HepG2 (cell line): ENCODE measurements around the gene CYSLTR1. TPM values are rescaled to one million over a fixed set of nuclear protein-coding genes. Genes with fewer than 3 reads are reported as not detected.

Experiments used
- ATAC-seq: fragments of 200-7000 bp; cut with Tn5 transposase; 3 replicates; pipeline ENCODE4 v1.9.1; 2020; ENCODE audit warnings: mild to moderate bottlenecking, moderate library complexity
- BruUV-seq: library from RNA; stranded (reverse); fragments of 400-500 nt; replicated peaks from 2 replicates; lab custom pipeline; 2021; lab: Mats Ljungman, UMichigan
- CTCF ChIA-PET: fragments of 300-600 bp; formaldehyde crosslinking; extraction: SDS; loops from one replicate; lab custom pipeline; 2021; ENCODE audit warnings: low total read pairs, inconsistent platforms, low intra/inter-chr PET ratio; lab: Yijun Ruan, JAX
- POLR2A ChIA-PET: fragments of 350-600 bp; sonication (Branson Sonifier 250); formaldehyde crosslinking; loops from one replicate; lab custom pipeline; 2020; ENCODE audit warnings: antibody characterized with exemption, inconsistent platforms; lab: Yijun Ruan, JAX
- DNase-seq: peaks from one replicate; pipeline ENCODE4 v3.0.0-alpha.2; 2015; ENCODE audit warnings: low spot score
- FAIRE-seq: peaks from 3 replicates; lab custom pipeline; 2011; peaks lifted over from hg19 to GRCh38; lab: Jason Lieb, UNC
- H2AFZ ChIP-seq: one replicate; pipeline ENCODE4 v1.6.1; 2011; ENCODE audit warnings: low read length, inconsistent platforms
- H3K27ac ChIP-seq: fragments of 300-600 bp; 3 replicates; pipeline ENCODE4 v1.8.0; 2011; ENCODE audit warnings: mixed run types, mild to moderate bottlenecking, mixed read lengths, low read length, inconsistent platforms; ENCODE audit not compliant: insufficient read depth; ENCODE audit errors: extremely low read length
- H3K27me3 ChIP-seq, 2 experiments: fragments of 200-600 bp in 1 of 2; 2 replicates in 1 of 2; 3 replicates in 1 of 2; pipeline versions ENCODE4 v1.6.0 to v1.8.0; 2011; ENCODE audit warnings: low read length in 2 of 2, mild to moderate bottlenecking in 2 of 2, moderate library complexity in 2 of 2, inconsistent platforms in 1 of 2; ENCODE audit not compliant: insufficient read depth in 2 of 2, control insufficient read depth in 1 of 2
- H3K36me3 ChIP-seq, 2 experiments: fragments of 200-600 bp in 1 of 2; replicated peaks in 1 of 2; 2 replicates in 1 of 2; 3 replicates in 1 of 2; pipeline versions ENCODE4 v1.5.1 to v1.8.0; 2011; ENCODE audit warnings: low read length in 2 of 2, inconsistent platforms in 1 of 2; ENCODE audit not compliant: insufficient read depth in 2 of 2, control insufficient read depth in 1 of 2
- H3K4me1 ChIP-seq: 2 replicates; pipeline ENCODE4 v1.5.1; 2012; ENCODE audit warnings: low read length, inconsistent platforms; ENCODE audit not compliant: insufficient read depth
- H3K4me2 ChIP-seq: 2 replicates; pipeline ENCODE4 v1.6.0; 2011; ENCODE audit warnings: low read depth, low read length, inconsistent platforms
- H3K4me3 ChIP-seq, 3 experiments: fragments of 200-600 bp in 1 of 3; sonication (generic), shearing (Covaris generic) in 1 of 3; replicated peaks in 1 of 3; 2 replicates each; pipeline ENCODE4 v1.5.1; 2011 to 2016; ENCODE audit warnings: low read length in 3 of 3, inconsistent platforms in 2 of 3, low read depth in 2 of 3, mild to moderate bottlenecking in 2 of 3, control low read depth in 1 of 3, mixed read lengths in 1 of 3; ENCODE audit not compliant: insufficient read depth in 1 of 3
- H3K79me2 ChIP-seq: one replicate; pipeline ENCODE4 v1.6.1; 2011; ENCODE audit warnings: low read length, inconsistent platforms; ENCODE audit not compliant: insufficient read depth
- H3K9ac ChIP-seq: 2 replicates; pipeline ENCODE4 v1.6.0; 2011; ENCODE audit warnings: mild to moderate bottlenecking, low read depth, low read length, inconsistent platforms; ENCODE audit not compliant: insufficient read depth
- H3K9me3 ChIP-seq: 2 replicates; pipeline ENCODE4 v1.5.1; 2012; ENCODE audit warnings: mild to moderate bottlenecking, low read length
- H4K20me1 ChIP-seq: 2 replicates; pipeline ENCODE4 v1.6.0; 2011; ENCODE audit warnings: inconsistent platforms, mild to moderate bottlenecking, low read length, moderate library complexity; ENCODE audit not compliant: insufficient read depth
- DR1 ChIP-seq: sonication (generic); formaldehyde crosslinking; IDR thresholded peaks from 2 replicates; pipeline ENCODE4 v1.8.0; 2021; ENCODE audit warnings: mild to moderate bottlenecking, missing genetic modification reagents, inconsistent platforms
- KDM2A ChIP-seq: sonication (generic); formaldehyde crosslinking; IDR thresholded peaks from 2 replicates; pipeline ENCODE4 v1.4.0; 2020; ENCODE audit warnings: low read depth, missing genetic modification reagents, borderline replicate concordance
- NAIF1 ChIP-seq: sonication (generic); formaldehyde crosslinking; IDR thresholded peaks from 2 replicates; pipeline ENCODE4 v1.5.0; 2020; ENCODE audit warnings: mild to moderate bottlenecking, missing genetic modification reagents, borderline replicate concordance
- TCF7 ChIP-seq: sonication (generic); IDR thresholded peaks from 2 replicates; pipeline ENCODE4 v1.6.1; 2016; ENCODE audit warnings: antibody characterized with exemption, low read depth
- ZC3H13 ChIP-seq: sonication (generic); formaldehyde crosslinking; IDR thresholded peaks from 2 replicates; pipeline ENCODE4 v1.8.1; 2023; ENCODE audit warnings: mild to moderate bottlenecking, missing genetic modification reagents, moderate library complexity
- ZNF615 ChIP-seq: sonication (generic); formaldehyde crosslinking; IDR thresholded peaks from 2 replicates; pipeline ENCODE4 v1.5.0; 2020; ENCODE audit warnings: mild to moderate bottlenecking, missing genetic modification reagents, borderline replicate concordance
- WGBS: methylation state at CpG from one replicate; pipeline ENCODE4 v1.1.6; 2017; ENCODE audit warnings: low lambda C conversion rate; 5-methylcytosine and 5-hydroxymethylcytosine counted together
- in situ Hi-C: cut with HindIII; loops from 2 replicates; pipeline ENCODE4 v1.10.0; 2017; ENCODE audit warnings: low pct_unique_long_range_greater_than_20kb; ENCODE audit not compliant: extremely low pct_ligation_motif_present
- intact Hi-C: fragments of 100-400 bp; cut with micrococcal nuclease; formaldehyde crosslinking; loops from one replicate; pipeline ENCODE4 v1.10.0; 2022; ENCODE audit not compliant: unreplicated experiment
- polyA plus RNA-seq, 8 experiments: library from polyadenylated mRNA; depleted of rRNA in 3 of 8; stranded (reverse) in 7 of 8; unstranded in 1 of 8; fragments of >200 nt; fragmentation: Illumina TruSeq in 4 of 8; extraction: Trizol in 4 of 8; gene quantifications; 2 replicates each; pipeline versions ENCODE4 v1.2.1 to v1.2.3, GENCODE V29; 2011 to 2016; ENCODE audit warnings: low read depth in 4 of 8, missing spikeins in 1 of 8, mixed read lengths in 1 of 8; ENCODE audit not compliant: insufficient read depth in 1 of 8
- total RNA-seq, 5 experiments: library from RNA; depleted of rRNA; stranded (reverse); fragments of >200 nt; fragmentation: Illumina TruSeq; extraction: Trizol; gene quantifications; 2 replicates each; pipeline ENCODE4 v1.2.3, GENCODE V29; 2016; ENCODE audit warnings: low read depth in 1 of 5
- TF ChIP-seq, protein P1 (sequence below): conservative IDR thresholded peaks from 2 replicates; pipeline ENCODE4 v1.6.1; 2018; ENCODE audit warnings: missing genetic modification reagents
- TF ChIP-seq, protein P2 (sequence below): sonication (generic); formaldehyde crosslinking; IDR thresholded peaks from 2 replicates; pipeline ENCODE4 v1.4.0; 2020; ENCODE audit warnings: missing genetic modification reagents, borderline replicate concordance
- TF ChIP-seq, protein P3 (sequence below): sonication (generic); formaldehyde crosslinking; IDR thresholded peaks from 2 replicates; pipeline ENCODE4 v1.4.0; 2020; ENCODE audit warnings: missing genetic modification reagents, borderline replicate concordance

The CYSLTR1 gene
- total and polyA plus RNA-seq, 2 of the 13 experiments (the other 11 are each of a cell fraction or from before 2014, with no cell fraction given) = not detected

DNA sequence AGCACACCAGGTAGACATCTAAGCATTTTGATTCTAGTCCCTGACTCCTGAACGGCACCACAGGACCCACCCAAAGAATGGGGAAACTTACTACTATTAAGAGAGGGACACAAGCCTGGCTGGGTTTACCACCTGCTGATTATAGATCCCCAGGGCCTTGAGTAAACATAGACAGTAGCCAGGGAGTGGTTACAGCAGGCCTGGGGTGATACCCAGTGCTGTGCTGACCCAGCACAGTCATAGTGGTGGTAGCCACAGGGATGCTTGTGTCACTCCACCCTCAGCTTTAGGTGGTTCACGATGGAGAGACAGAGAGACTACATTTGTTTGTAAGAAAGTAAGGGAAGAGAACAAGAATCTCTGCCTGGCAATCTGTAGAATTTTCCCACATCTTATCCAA, 11.7 kb downstream of the CYSLTR1 start:
- no TSS peak for BruUV-seq
- no peak for TF ChIP-seq ZNF615 (CRISPR knock-in tag)
- TF ChIP-seq, all 625 proteins: peak for 0
- no peak for ATAC-seq
- Histone ChIP-seq H3K79me2 (no peaks in the 10 kb centered on the region), H2AFZ (no peak overlapping the region), H3K9ac (no peak overlapping the region), H3K27me3 (no peaks in the 10 kb centered on the region), H3K36me3 (no peaks in the 10 kb centered on the region), H3K4me2 (no peak overlapping the region), H4K20me1 (no peaks in the 10 kb centered on the region), H3K4me3 (no peak overlapping the region), H3K4me1 (no peaks in the 10 kb centered on the region), H3K9me3 (no peaks in the 10 kb centered on the region), H3K27ac (no peak overlapping the region)
- no peak for DNase-seq
- FAIRE-seq = no peak
- CTCF ChIA-PET = no interaction called here
- intact Hi-C loops = no loop called here
- in situ Hi-C loops = no loop called here
- POLR2A ChIA-PET = no interaction called here
- 0% methylated on average over 1 of the region's 2 CpGs for WGBS

DNA sequence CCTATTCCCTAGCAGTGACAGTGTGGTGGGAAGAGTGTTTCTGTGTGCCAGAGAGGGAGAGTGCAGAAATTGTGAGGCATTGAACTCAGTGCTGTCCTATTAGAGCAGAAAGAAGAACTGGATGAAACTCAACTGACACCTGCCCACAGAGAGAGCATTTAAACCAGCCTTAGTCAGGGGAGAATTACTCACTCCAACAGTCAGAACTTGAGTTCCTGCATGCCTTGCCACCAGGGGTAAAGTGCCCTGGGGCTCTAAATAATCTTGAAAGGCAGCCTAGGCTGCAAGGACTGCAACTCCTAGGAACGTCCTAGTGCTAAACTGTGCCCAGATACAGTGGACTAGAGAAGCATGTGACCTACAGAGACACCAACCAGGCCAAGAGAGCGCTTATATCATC, 12.8 kb downstream of the CYSLTR1 start:
- no CpG with 5 or more reads among the region's 2 CpGs for WGBS
- POLR2A ChIA-PET = no interaction called here
- TF ChIP-seq ZC3H13 (CRISPR knock-in tag) (no peak), NAIF1 (CRISPR knock-in tag) (no peak), DR1 (CRISPR knock-in tag) (no peak), TCF7 (no peak), KDM2A (CRISPR knock-in tag) (no peak)
- TF ChIP-seq, protein P1, sequence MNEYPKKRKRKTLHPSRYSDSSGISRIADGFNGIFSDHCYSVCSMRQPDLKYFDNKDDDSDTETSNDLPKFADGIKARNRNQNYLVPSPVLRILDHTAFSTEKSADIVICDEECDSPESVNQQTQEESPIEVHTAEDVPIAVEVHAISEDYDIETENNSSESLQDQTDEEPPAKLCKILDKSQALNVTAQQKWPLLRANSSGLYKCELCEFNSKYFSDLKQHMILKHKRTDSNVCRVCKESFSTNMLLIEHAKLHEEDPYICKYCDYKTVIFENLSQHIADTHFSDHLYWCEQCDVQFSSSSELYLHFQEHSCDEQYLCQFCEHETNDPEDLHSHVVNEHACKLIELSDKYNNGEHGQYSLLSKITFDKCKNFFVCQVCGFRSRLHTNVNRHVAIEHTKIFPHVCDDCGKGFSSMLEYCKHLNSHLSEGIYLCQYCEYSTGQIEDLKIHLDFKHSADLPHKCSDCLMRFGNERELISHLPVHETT (CRISPR knock-in tag) = no peak
- TF ChIP-seq, protein P2, sequence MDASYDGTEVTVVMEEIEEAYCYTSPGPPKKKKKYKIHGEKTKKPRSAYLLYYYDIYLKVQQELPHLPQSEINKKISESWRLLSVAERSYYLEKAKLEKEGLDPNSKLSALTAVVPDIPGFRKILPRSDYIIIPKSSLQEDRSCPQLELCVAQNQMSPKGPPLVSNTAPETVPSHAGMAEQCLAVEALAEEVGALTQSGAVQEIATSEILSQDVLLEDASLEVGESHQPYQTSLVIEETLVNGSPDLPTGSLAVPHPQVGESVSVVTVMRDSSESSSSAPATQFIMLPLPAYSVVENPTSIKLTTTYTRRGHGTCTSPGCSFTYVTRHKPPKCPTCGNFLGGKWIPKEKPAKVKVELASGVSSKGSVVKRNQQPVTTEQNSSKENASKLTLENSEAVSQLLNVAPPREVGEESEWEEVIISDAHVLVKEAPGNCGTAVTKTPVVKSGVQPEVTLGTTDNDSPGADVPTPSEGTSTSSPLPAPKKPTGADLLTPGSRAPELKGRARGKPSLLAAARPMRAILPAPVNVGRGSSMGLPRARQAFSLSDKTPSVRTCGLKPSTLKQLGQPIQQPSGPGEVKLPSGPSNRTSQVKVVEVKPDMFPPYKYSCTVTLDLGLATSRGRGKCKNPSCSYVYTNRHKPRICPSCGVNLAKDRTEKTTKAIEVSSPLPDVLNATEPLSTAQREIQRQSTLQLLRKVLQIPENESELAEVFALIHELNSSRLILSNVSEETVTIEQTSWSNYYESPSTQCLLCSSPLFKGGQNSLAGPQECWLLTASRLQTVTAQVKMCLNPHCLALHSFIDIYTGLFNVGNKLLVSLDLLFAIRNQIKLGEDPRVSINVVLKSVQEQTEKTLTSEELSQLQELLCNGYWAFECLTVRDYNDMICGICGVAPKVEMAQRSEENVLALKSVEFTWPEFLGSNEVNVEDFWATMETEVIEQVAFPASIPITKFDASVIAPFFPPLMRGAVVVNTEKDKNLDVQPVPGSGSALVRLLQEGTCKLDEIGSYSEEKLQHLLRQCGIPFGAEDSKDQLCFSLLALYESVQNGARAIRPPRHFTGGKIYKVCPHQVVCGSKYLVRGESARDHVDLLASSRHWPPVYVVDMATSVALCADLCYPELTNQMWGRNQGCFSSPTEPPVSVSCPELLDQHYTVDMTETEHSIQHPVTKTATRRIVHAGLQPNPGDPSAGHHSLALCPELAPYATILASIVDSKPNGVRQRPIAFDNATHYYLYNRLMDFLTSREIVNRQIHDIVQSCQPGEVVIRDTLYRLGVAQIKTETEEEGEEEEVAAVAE (CRISPR knock-in tag) = no peak
- TF ChIP-seq, protein P3, sequence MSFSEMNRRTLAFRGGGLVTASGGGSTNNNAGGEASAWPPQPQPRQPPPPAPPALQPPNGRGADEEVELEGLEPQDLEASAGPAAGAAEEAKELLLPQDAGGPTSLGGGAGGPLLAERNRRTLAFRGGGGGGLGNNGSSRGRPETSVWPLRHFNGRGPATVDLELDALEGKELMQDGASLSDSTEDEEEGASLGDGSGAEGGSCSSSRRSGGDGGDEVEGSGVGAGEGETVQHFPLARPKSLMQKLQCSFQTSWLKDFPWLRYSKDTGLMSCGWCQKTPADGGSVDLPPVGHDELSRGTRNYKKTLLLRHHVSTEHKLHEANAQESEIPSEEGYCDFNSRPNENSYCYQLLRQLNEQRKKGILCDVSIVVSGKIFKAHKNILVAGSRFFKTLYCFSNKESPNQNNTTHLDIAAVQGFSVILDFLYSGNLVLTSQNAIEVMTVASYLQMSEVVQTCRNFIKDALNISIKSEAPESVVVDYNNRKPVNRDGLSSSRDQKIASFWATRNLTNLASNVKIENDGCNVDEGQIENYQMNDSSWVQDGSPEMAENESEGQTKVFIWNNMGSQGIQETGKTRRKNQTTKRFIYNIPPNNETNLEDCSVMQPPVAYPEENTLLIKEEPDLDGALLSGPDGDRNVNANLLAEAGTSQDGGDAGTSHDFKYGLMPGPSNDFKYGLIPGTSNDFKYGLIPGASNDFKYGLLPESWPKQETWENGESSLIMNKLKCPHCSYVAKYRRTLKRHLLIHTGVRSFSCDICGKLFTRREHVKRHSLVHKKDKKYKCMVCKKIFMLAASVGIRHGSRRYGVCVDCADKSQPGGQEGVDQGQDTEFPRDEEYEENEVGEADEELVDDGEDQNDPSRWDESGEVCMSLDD (CRISPR knock-in tag) = no peak

More for the DNA sequence above, 12.8 kb downstream of the CYSLTR1 start:
- H4K20me1 ChIP-seq = no peaks in the 10 kb centered on the region
- no peak overlapping the region for H3K4me3 ChIP-seq
- no peak for DNase-seq
- H3K9me3 ChIP-seq = no peaks in the 10 kb centered on the region
- H3K4me1 ChIP-seq = no peaks in the 10 kb centered on the region
- in situ Hi-C loops (no loop called here), intact Hi-C loops (no loop called here)
- H3K9ac ChIP-seq = no peak overlapping the region
- no peaks in the 10 kb centered on the region for H3K79me2 ChIP-seq
- H3K27me3 ChIP-seq = no peaks in the 10 kb centered on the region
- CTCF ChIA-PET = no interaction called here
- H2AFZ ChIP-seq = no peak overlapping the region
- FAIRE-seq = no peak
- no TSS peak for BruUV-seq
- ATAC-seq = no peak
- H3K27ac ChIP-seq = no peak overlapping the region
- H3K4me2 ChIP-seq = no peak overlapping the region
- H3K36me3 ChIP-seq = no peaks in the 10 kb centered on the region
